Stimulated activated CD8-positive, alpha-beta memory T cell treated with anti-CD3 and anti-CD28 coated beads, Interleukin-15, amount 100 ng/mL, for 48 hours (primary cell): ENCODE measurements around the gene MAVS.
"Not testable (repeated sequence)": the region's sequence is repeated elsewhere in the genome, so short reads cannot be mapped to it uniquely, and the experiment has no call there.

Source experiments
- DNase-seq, 2 donors: peaks; one replicate each; pipeline ENCODE4 v3.0.0-alpha.2; 2020; ENCODE audit warnings: low read depth in 2 of 2

MAVS gene

DNA sequence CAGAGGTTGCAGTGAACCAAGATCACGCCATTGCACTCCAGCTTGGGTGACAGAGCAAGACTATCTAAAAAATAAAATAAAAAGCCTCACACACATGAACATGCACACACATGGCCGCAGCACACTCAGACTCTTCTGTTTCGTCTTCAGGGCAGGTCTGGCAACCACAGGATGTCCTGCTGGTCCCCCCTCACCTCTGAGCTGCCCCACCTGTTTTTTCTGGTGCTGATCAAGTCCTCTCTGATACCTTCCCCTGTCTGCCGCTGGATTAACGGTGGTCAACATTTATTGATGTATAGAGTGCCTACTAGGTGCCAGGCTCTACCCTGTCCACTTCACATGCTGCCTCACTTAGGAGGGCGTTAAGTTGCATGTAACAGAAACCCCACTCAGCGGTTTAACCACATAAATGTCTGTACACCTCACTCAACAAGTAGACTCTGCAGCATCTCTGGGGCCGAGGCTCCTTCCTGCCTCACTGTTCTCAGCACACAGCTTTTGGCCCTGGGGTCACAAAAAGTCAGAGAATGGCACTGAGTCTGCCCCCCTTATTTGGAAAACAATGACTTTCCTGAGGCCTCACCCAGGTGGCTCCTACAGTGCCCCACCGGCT, 30.8 kb upstream of the MAVS start:
- no peak for DNase-seq

DNA sequence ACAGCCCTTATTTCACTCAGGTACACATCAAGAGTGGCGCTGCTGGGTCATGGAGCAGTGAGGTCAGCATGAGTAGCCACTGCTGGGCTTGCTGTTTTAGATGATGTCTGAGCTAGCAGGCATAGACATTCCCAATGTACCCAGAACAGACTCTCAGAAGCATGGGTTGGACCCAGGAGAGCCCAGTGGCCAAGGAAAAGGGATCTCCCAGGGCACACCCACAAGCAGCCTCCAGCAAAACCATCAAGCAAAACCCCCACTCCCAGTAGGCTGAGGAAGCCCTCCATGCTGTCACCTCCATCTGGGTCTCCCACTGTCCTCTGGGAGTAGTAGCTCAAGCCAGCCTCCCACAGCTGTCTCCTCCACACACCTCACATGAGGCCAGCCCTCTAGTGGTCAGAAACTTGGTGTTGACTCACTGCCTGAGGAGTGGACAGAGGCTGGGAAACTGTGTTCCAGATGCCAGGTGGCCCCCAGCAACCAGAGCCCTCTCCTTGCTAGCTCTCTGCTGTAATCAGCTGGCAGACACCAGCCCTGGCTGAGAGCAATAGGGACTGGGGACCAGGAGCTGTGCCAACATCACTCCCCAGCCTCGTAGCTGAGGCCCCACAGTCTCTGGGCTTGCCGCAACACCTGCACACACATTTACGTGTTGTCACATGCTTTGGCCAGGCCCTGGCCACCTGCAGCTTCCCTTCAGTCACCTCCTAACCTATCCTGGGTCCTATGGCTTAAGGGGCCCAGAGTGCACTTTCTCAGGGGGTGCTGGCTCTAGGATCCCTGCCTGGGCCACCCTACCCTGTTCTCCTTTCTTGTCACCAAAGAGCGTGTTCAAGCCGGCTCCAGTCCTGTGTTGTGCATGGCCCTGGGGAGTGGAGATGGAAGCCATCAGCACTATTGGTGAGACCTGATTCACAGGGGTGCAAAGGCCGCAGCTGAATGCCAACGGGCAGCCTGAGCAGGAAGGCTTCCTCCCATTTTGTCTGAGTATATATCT, 28.2 kb upstream of the MAVS start:
- DNase-seq: no peak

DNA sequence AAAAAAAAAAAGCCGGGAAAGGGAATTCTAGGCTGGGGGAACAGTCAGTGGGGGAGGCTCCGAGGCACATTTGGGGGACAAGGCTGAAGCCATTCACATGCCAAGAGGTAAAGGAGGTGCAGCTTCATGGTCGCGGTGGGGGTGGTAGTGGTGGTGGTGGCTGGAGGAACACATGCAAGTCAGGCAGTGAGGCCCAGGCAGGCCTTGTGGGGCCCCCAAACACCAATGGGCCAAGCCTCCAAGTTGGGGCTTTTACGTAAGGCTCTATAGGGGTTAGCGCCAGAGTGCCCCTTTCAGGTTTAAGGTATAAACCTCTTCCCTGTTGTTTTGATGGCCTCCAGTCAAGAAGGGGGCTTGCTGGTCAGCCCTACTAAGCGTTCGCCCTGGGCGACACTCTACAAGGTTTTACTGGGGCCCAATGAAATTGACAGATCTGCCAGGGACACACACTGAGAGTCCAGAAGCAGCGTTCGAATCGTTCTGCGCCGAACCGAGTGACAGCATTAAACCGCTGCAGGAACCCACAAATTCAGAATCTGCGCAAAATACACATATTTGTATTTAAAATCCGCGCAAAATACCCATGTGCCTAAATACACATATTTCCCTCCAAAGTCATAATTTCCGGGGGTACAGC, 27.1 kb upstream of the MAVS start:
- no peak for DNase-seq

DNA sequence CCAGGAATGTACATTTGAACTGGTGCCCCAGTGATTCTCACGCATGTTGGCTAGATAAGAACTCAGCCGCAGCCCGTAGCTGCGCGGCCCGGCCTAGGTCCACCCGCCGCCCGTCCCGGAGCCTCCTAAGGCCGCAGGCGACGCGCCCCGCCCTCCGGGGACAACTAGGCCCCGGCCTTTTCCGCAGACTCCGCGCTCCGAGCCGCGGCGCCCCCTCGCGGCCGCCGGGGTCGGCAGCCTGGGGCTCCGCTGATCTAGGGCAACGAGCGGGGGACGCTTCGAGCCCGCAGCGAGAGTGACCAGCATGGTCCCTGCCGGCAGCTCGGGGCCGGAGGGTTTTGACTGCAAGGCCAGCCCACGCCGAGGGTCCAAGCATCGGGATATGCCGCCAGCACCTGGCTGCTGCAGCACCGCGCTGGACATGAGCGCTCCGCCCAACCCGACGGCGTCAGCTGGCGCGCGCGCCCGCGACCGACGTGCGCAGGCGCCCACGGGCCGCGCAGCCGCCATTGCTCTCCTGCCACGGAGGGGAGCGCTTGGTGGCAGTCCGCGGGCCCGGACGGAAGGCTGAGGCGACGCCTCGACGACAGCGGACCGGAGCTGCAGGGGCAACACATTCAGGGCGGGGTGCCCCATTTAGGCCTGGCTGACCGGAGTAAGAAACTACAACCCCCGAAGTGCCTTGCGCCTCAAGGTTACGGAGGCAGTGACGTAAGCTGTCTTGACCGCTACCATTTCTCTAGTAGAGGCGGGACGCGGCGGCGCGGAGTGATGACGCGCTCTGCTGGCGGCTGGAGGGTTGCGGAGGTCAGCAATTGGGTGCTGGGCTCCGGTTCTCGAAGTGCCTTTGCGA, 26.4 kb upstream of the MAVS start, which contains the start of gene AP5S1:
TSS of gene AP5S1 (plus strand) at position 500 of the 853 bp plus-strand sequence. CDS start 1,571 bp downstream, outside the sequence.
- DNase-seq: peak; percentile 89 to 90

DNA sequence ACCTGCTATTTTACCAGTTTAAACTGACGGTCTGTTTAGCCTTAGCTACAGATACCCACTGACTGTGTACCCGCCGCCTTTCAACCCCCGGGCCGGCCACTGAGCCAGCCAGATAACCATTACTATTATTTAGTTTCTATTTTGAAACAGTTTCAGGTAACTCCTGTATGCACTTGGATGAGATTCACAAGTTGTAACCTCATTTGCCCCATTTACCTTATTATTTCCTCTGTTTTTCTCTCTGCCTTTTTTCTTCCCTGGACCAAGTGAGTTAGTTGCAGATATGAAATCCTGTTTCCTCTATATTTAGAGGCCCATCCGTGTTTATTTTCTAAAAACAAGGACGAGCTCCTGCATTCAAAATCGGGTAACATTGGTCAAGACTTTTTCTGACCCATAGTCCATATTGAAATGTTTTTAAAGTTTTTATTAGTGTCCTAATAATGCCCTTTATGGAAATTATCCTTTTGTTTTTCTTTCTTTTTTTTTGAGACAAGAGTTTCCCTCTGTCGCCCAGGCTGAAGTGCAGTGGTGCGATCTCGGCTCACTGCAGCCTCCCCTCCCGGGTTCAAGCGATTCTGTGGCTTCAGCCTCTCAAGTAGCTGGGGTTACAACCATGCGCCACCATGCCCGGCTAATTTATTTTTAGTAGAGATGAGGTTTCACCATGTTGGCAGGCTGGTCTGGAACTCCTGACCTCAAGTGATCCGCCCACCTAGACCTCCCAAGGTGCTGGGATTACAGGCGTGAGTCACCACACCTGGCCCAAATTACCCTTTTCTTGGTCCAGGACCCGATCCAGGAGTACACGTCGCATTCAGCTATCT, 25.5 kb upstream of the MAVS start:
- DNase-seq: no peak

DNA sequence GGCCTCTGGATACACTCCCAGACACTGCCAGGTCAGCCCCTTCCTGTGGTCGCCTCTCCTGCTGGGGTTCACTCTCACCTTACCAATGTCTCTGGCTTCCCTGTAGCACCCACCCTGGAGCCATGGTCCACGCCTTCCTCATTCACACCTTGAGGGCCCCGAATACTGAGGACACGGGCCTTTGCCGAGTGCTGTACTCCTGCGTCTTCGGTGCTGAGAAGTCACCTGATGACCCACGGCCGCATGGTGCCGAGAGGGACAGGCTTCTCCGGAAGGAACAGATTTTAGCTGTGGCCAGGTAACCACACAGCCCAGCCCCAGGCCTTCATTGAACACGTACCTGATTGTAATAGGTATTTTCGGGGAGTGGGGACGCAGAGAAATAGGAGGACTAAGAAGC, 24.6 kb upstream of the MAVS start:
- DNase-seq: no peak

DNA sequence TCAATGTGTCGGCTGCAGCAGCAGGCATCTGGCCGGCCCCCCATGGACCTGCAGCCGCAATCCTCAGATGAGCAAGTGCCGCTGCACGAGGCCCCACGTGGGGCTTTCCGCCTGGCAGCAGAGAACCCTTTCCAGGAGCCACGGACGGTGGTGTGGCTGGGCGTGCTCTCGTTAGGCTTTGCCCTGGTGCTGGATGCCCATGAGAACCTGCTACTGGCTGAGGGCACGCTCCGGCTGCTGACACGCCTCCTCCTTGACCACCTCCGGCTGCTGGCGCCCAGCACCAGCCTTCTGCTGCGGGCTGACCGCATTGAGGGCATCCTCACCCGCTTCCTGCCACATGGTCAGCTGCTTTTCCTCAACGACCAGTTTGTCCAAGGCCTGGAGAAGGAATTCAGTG, 22.8 kb upstream of the MAVS start:
- no peak for DNase-seq

DNA sequence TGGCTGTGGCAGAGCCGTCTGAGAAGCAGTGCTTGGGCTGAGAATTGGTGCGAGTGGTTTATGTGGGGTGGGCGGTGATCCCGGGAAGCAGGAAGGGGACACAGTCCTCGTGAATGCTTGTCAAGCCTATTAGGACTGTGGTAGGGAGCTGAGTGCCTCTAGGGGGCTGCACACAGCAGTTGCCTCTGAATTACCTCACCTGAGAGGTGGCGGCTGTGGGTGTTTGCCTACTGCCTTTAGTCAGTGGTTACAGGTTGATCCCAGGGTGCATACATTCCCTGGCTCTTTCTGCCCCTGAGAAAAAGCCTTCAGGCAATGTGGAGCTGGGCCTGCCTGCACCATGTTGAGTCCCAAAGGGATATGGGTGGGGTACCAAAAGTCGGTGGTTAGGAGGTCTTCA, 21.1 kb upstream of the MAVS start:
- DNase-seq: no peak

DNA sequence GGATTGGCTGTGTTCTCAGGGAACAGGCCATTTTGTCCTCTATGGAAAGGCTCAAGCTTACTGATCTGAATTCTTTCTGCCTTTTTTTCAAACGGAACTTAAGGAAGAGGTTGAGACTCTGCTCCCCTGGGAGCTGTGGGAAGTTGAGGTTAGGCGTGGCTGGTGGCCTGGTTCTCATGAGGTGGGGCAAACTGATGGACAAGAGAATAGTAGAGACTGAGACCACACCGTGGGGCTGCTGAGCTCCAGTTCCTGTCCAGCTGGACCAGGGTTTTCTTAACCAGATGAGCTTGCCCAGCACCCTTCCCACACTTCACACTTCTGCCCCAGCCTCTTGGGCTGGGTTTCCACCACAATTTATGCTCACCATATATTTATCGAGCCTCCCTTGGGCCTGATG, 20.2 kb upstream of the MAVS start:
- DNase-seq: no peak

DNA sequence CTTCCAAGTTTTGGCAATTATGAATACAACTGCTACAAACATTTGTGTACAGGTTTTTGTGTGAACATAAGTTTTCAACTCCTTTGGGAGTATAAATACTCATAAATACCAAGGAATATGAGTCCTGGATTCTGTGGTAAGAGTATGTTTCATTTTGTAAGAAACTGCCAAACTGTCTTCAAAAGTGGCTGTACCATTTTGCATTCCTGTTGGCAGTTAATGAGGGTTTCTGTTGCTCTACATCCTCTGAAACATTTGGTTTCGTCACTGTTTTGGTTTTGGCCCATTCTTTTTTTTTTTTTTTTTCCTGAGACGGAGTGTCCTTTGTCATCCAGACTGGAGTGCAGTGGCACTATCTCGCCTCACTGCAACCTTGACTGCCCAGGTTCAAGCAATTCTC, 17.8 kb upstream of the MAVS start:
- no peak for DNase-seq

DNA sequence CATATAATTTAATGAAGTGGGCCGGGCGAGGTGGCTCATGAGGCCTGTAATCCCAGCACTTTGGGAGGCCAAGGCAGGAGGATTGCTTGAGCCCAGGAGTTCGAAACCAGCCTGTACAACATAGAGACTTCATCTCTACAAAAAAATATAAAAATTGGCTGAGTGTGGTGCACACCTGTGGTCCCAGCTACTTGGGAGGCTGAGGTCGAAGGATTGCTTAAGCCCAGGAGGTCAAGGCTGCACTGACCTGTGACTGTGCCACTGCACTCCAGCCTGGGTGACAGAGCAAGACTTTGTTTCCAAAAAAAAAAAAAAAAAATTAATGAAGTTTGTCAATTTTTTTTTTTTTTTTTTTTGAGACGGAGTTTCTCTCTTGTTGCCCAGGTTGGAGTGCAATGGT, 16.7 kb upstream of the MAVS start:
- DNase-seq: not testable (repeated sequence)

DNA sequence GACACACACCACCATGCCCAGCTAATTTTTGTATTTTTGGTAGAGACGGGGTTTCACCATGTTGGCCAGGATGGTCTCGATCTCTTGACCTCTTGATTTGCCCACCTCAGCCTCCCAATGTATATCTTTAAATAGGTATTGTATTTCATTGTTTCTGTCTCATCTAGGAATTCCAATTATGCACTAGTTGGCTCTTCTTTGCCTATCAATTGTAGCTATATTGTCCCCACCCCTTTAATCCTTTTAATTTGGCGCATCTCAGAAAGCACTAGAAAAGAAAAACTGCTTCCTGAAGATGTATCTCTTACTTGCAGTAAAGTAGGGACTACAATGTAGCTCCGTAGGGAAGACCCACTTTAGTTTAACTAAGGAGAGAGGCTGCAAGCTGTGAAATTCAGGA, 10.5 kb upstream of the MAVS start:
- no peak for DNase-seq

DNA sequence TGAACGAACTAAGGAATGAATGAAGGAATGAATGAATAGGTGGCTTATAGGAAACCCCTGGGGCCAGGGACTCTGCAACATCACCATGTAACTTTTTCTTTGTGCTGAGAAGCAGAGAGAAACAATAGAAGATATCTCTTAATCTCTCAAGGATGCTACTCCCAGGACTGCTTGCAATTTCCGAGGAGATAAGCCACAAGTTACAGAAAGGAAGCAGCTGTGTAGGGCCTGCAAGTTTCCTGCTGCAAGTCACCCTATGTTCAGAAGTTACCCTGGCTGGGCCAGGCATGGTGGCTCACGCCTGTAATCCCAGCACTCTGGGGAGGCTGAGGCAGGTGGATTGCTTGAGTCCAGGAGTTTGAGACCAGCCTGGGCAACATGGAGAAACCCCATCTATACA, 7.3 kb upstream of the MAVS start:
- DNase-seq: no peak

DNA sequence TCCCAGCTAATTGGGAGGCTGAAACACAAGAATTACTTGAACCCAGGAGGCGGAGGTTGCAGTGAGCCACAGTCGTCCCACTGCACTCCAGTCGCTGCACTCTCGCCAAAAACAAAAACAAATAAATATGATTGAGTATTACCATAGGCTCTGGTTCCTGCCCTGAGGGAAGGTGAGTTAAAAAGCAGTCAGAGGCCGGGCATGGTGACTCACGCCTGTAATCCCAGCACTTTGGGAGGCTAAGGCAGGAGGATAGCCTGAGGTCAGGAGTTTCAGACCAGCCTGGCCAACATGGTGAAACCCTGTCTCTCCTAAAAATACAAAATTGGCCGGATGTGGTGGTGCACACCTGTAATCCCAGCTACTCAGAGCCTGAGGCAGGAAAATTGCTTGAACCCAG, 6.4 kb upstream of the MAVS start:
- not testable (repeated sequence) for DNase-seq

DNA sequence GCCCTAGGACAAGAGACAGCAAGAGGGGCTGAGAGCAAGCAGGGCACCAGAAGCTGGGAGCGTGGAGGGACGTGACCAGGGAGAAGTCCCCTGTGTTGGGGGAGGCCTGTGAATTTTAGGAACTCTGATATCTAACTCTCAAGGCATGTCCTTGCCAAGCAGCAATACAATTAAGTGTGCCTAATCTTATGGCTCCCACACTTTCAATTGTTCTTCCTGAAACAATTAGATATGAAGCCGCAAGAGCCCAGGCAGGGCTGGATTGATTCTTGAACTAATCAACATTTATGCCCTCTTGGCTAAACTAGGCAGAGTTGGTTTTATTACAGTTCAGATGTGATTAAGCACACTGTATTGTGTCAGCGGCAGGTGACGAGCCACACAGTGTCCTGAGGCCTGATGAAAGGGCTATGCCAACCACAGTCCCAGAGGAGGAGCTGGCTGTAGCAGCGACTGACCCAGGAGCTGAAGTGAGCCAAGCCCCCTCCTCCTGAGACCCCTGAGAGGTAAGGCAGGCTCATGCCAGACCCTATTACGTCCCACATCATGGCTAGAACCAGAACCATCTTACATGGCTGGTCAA, 4.2 kb upstream of the MAVS start:
- no peak for DNase-seq

DNA sequence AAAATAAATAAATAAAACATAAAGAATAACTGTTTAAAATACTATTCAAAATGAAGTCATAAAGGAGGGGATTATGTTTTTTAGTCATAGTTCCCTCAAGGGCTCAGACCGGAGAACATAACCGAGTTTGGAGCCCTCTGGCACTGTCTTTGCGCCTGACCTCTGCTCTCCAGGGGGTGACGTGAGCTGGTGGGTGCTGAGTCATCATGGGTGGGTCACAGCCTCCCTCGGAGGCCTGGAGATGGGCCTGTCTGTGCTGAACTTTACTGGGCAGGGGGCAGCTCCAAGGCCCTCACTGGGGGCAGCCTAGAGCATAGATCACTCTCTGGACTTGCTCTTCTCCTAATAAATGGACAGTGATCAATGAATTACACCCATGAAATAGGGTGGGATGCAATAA, 3.1 kb upstream of the MAVS start:
- no peak for DNase-seq

DNA sequence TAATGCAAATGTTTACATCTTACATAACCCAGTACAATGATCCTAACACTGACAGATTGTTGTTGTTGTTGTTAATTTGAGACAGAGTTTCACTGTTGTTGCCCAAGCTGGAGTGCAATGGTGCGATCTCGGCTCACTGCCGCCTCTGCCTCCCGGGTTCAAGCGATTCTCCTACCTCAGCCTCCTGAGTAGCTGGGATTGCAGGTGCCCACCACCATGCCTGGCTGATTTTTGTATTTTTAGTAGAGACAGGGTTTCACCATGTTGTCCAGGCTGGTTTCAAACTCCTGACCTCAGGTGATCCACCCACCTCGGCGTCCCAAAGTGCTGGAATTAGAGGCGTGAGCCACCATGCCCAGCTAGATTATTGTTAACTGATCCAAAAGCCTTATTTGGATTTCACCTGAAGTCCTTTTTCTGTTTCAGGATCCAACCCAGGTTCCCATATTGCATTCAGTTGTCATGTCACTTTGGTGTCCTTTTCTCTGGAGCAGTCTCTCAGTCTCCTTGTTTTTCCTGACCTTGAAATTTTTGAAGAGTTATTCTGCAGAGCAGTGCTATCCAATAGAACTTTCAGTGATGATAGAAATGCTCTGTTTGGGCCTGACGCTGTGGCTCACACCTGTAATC, 2.5 kb upstream of the MAVS start:
- not testable (repeated sequence) for DNase-seq

DNA sequence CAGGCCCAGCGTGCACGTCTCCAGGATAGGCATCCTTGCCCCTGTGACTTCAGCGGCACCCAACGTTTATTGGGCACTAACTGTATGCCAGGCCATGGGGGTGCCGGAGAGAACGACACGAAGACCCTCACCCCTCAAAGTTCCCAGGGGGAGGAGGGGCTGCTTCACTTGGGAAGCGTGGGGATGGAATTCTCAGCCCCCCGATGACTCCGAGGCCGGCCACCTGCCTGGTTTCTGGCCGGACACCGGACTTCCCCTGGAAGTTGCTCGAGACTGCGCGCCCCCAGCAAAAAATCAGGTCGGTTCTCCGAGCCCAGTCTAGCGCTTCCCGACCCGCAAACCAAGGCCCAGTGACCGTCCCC, 275 bp upstream of the MAVS start:
- DNase-seq: no peak

DNA sequence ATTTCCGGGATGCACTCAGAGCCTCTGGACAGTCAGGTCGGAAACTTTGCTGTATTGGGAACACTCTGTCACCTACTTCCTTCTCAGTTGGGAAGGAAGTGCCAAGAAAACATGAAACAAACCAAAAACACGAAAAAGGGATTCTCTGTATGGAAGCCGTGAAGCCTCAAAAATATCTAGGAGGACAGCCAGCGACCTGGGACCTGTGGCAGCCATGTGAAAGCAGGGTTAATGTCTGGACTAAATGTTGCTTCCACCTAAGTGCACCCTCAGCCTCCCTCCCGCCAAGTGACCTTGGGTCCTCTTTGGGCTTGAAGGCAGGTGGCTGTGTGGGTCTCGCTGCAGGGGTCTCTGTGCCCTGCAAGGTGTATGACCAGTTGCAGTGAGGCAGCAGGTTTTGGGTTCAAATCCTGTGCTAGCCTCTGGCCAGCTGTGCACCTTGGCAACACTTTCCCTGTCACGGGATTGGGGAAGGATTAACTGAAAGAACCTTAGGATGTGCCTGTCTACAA, 851 bp downstream of the MAVS start:
- no peak for DNase-seq

DNA sequence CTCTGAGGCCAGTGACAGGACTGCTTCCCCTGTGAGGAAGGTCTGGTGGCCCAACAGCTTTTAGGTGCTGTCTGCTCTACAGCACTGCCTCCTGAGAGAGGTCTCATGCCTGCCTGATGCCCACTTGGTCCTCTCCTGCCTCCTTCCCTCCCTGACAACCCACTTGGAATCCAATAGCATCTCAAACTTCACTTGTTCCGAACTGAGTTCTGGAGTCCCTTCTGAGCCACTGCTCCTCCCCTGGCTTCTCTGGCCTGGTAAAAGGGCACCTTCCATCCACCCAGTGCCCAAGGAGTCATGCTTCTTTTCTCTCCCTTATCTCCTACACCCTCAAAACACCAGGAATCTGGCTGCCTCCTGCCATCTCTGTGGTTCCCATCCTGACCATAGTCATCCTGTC, 1.9 kb downstream of the MAVS start:
- DNase-seq: no peak
